H1 (cell line): ENCODE data around the gene IZUMO4.

Experiments used
- CTCF ChIP-seq, 3 experiments: IDR thresholded peaks; 1 replicate in 2 of 3; 2 replicates in 1 of 3; pipeline versions ENCODE4 v1.5.1 to v1.6.1; 2011; ENCODE audit warnings: low read length in 3 of 3, mild to moderate bottlenecking in 3 of 3, inconsistent platforms in 2 of 3, low read depth in 1 of 3, moderate library complexity in 1 of 3; ENCODE audit not compliant: insufficient read depth in 1 of 3; ENCODE audit errors: control extremely low read depth in 1 of 3
- EP300 ChIP-seq, 2 experiments: IDR thresholded peaks; 1 replicate in 1 of 2; 2 replicates in 1 of 2; pipeline ENCODE4 v1.6.1; 2011 to 2012; ENCODE audit warnings: low read depth in 2 of 2, low read length in 2 of 2, mild to moderate bottlenecking in 2 of 2, borderline replicate concordance in 1 of 2, inconsistent platforms in 1 of 2, moderate library complexity in 1 of 2
- EZH2 ChIP-seq: fragments of 200-600 bp; sonication (generic); IDR thresholded peaks from 2 replicates; pipeline ENCODE4 v1.7.1; 2012; ENCODE audit warnings: low read depth, mild to moderate bottlenecking, moderate library complexity, low read length, inconsistent platforms; ENCODE audit not compliant: severe bottlenecking
- POLR2A ChIP-seq, 2 experiments: IDR thresholded peaks; 1 replicate in 1 of 2; 2 replicates in 1 of 2; pipeline ENCODE4 v1.6.1; 2011; ENCODE audit warnings: low read depth in 2 of 2, low read length in 2 of 2, mild to moderate bottlenecking in 2 of 2; ENCODE audit errors: control extremely low read depth in 1 of 2

GRCh38 chr19:2144190-2144589 lies 47.5 kb downstream of the IZUMO4 start:
- TF ChIP-seq CTCF (IDR thresholded peaks at IDR 0.05; ENCODE audit: control extremely low read depth in 1 of 3, insufficient read depth in 1 of 3, low read depth in 1 of 3, low read length in 3 of 3) (no peak), EP300 (IDR thresholded peaks at IDR 0.05; ENCODE audit: borderline replicate concordance in 1 of 2, low read depth in 2 of 2, low read length in 2 of 2) (no peak), POLR2A (IDR thresholded peaks at IDR 0.05; ENCODE audit: control extremely low read depth in 1 of 2, low read depth in 2 of 2, low read length in 2 of 2) (no peak), EZH2 (no peak)
